Sigmoid colon (tissue), 7 donors: ENCODE data around the gene SPARC. TPM values are rescaled to one million over a fixed set of nuclear protein-coding genes. Genes with fewer than 3 reads are reported as not detected.

Experiments
- DNase-seq: peaks from one replicate; pipeline ENCODE4 v3.0.0-alpha.2; 2019
- H3K27ac ChIP-seq, 4 donors: fragments of 200-600 bp; sonication (generic); one replicate each; pipeline ENCODE4 v1.5.1; 2016 to 2019; ENCODE audit warnings: mild to moderate bottlenecking in 1 of 4
- H3K27me3 ChIP-seq, 3 donors: fragments of 200-600 bp; sonication (generic); one replicate each; pipeline ENCODE4 v1.5.1; 2019; ENCODE audit warnings: mild to moderate bottlenecking in 1 of 3
- H3K36me3 ChIP-seq, 4 donors: fragments of 200-600 bp; sonication (generic); one replicate each; pipeline ENCODE4 v1.5.1; 2016 to 2019
- H3K4me1 ChIP-seq, 4 donors: fragments of 200-600 bp; sonication (generic); one replicate each; pipeline ENCODE4 v1.5.1; 2017 to 2019
- H3K4me3 ChIP-seq, 4 donors: fragments of 200-600 bp; sonication (generic); one replicate each; pipeline ENCODE4 v1.5.1; 2017 to 2019; ENCODE audit warnings: mild to moderate bottlenecking in 2 of 4, moderate library complexity in 1 of 4
- H3K9me3 ChIP-seq, 4 donors: fragments of 200-600 bp in 3 of 4; sonication (generic) in 3 of 4; one replicate each; pipeline versions ENCODE4 v1.5.1 to v1.6.1; 2013 to 2019
- CTCF ChIP-seq, 4 experiments: fragments of 450-650 bp in 3 of 4; fragments of 200-600 bp in 1 of 4; IDR thresholded peaks; one replicate each; pipeline ENCODE4 v1.5.1; 2016 to 2019; ENCODE audit warnings: antibody characterized with exemption in 4 of 4, mild to moderate bottlenecking in 3 of 4, moderate library complexity in 2 of 4
- EP300 ChIP-seq, 4 donors: sonication (generic); formaldehyde crosslinking; IDR thresholded peaks; one replicate each; pipeline ENCODE4 v1.6.1; 2017; ENCODE audit warnings: antibody characterized with exemption in 4 of 4
- POLR2A ChIP-seq, 2 donors: fragments of 450-650 bp; IDR thresholded peaks; one replicate each; pipeline ENCODE4 v1.6.1; 2016; ENCODE audit warnings: antibody characterized with exemption in 2 of 2, mild to moderate bottlenecking in 2 of 2, moderate library complexity in 2 of 2
- POLR2AphosphoS5 ChIP-seq, 4 donors: sonication (generic); formaldehyde crosslinking; IDR thresholded peaks; one replicate each; pipeline ENCODE4 v1.6.1; 2017; ENCODE audit warnings: antibody characterized with exemption in 4 of 4
- WGBS, 2 donors: extraction: QIAGEN DNeasy Blood & Tissue Kit; methylation state at CpG; one replicate each; pipeline ENCODE4 v1.1.7; 2013; 5-methylcytosine and 5-hydroxymethylcytosine counted together
- intact Hi-C: fragments of 100-400 bp; cut with DNase I; formaldehyde crosslinking; loops from one replicate; pipeline ENCODE4 v1.15.1; 2023
- polyA plus RNA-seq, 3 donors: library from polyadenylated mRNA; stranded (reverse); fragments of 200-250 nt; gene quantifications; one replicate each; pipeline ENCODE4 v1.2.3, GENCODE V29; 2013
- total RNA-seq, 4 donors: library from RNA; depleted of rRNA; stranded (reverse); fragments of >200 nt; gene quantifications; one replicate each; pipeline ENCODE4 v1.1.0, GENCODE V29; 2016
- donor health status: healthy with polysubstance abuse.
- donor health status: Bipolar disorder and iron deficiency.
- donor health status: healthy.

SPARC gene
- total and polyA plus RNA-seq, 7 donors, result 47.6 to 821 (median 272) TPM

GRCh38 chr5:151696470-151697061 lies 9.9 kb upstream of the SPARC start:
- H3K4me3 ChIP-seq, result peak overlapping the region in 3 of 4 donors; percentile 0 to 18 (median 16)
- peak; percentile 83 for DNase-seq
- intact Hi-C loops, result no loop called here

GRCh38 chr5:151695464-151695863 lies 8.7 kb upstream of the SPARC start:
- Histone ChIP-seq H3K4me3 (no peak overlapping the region), H3K36me3 (no peaks in the 10 kb centered on the region), H3K9me3 (no peaks in the 10 kb centered on the region), H3K27me3 (no peaks in the 10 kb centered on the region), H3K4me1 (peaks cover 0 to 41% (median 36%) of the 10 kb centered on the region in 4 donors), H3K27ac (peak overlapping the region; percentile 68 to 88 (median 74))
- intact Hi-C loops, result no loop called here
- TF ChIP-seq POLR2AphosphoS5 (IDR thresholded peaks at IDR 0.05), result no peak
- no peak for TF ChIP-seq POLR2A (IDR thresholded peaks at IDR 0.05)
- no peak for TF ChIP-seq CTCF (IDR thresholded peaks at IDR 0.05)
- TF ChIP-seq EP300 (IDR thresholded peaks at IDR 0.05), result no peak
- no peak for DNase-seq
- 93 to 94% methylated on average over 1 of the region's 1 CpG for WGBS, 2 donors

More at GRCh38 chr5:151696470-151697061, 9.9 kb upstream of the SPARC start:
- 62 to 72% methylated on average over 20 of the region's 20 CpGs for WGBS, 2 donors
- no peaks in the 10 kb centered on the region for H3K36me3 ChIP-seq
- TF ChIP-seq POLR2A (IDR thresholded peaks at IDR 0.05) (no peak), CTCF (IDR thresholded peaks at IDR 0.05) (no peak), POLR2AphosphoS5 (IDR thresholded peaks at IDR 0.05) (peak in 3 of 4 donors; percentile 34 to 56 (median 48)), EP300 (IDR thresholded peaks at IDR 0.05) (no peak)
- no peaks in the 10 kb centered on the region for H3K9me3 ChIP-seq
- peaks cover 0 to 41% (median 36%) of the 10 kb centered on the region in 4 donors for H3K4me1 ChIP-seq
- H3K27ac ChIP-seq, result peak overlapping the region; percentile 68 to 88 (median 74)
- no peaks in the 10 kb centered on the region for H3K27me3 ChIP-seq

- no peak for DNase-seq
- H3K9me3 ChIP-seq, result no peaks in the 10 kb centered on the region
- H3K4me1 ChIP-seq, result peaks cover 0 to 31% (median 26%) of the 10 kb centered on the region in 4 donors
- TF ChIP-seq POLR2AphosphoS5 (IDR thresholded peaks at IDR 0.05) (no peak), POLR2A (IDR thresholded peaks at IDR 0.05) (no peak), EP300 (IDR thresholded peaks at IDR 0.05) (no peak), CTCF (IDR thresholded peaks at IDR 0.05) (no peak)
- no peaks in the 10 kb centered on the region for H3K27me3 ChIP-seq
- no peak overlapping the region for H3K4me3 ChIP-seq
- H3K27ac ChIP-seq, result peak overlapping the region in 2 of 4 donors; percentile 37 to 38
- WGBS, 2 donors, result 88 to 92% methylated on average over 3 of the region's 3 CpGs
- intact Hi-C loops, result no loop called here
- no peaks in the 10 kb centered on the region for H3K36me3 ChIP-seq
These were observed 7.3 kb upstream of the SPARC start for GRCh38 chr5:151694035-151694485.

GRCh38 chr5:151692312-151692711 lies 5.6 kb upstream of the SPARC start:
- Histone ChIP-seq H3K36me3 (no peaks in the 10 kb centered on the region), H3K4me3 (no peak overlapping the region), H3K9me3 (no peaks in the 10 kb centered on the region), H3K4me1 (peaks cover 0 to 22% (median 18%) of the 10 kb centered on the region in 4 donors), H3K27ac (no peak overlapping the region), H3K27me3 (no peaks in the 10 kb centered on the region)
- WGBS, 2 donors, result 77 to 79% methylated on average over 3 of the region's 3 CpGs
- TF ChIP-seq POLR2A (IDR thresholded peaks at IDR 0.05) (no peak), EP300 (IDR thresholded peaks at IDR 0.05) (no peak), CTCF (IDR thresholded peaks at IDR 0.05) (no peak), POLR2AphosphoS5 (IDR thresholded peaks at IDR 0.05) (no peak)
- DNase-seq, result no peak
- intact Hi-C loops, result no loop called here
